HG02973 (cell line): ENCODE data around the gene FCRL4.

Experiments used
- ATAC-seq: cut with Tn5 transposase; IDR thresholded peaks from one replicate; pipeline ENCODE4 v1.9.1; 2021; ENCODE audit warnings: moderate library complexity; ENCODE audit not compliant: unreplicated experiment

The FCRL4 gene

GRCh38 chr1:157597959-157598667 is at the start of gene FCRL4:
Gene FCRL4, minus strand, starts transcription at chr1:157598085. Its CDS starts 141 bp downstream, at chr1:157597944.
- ATAC-seq: peak; percentile 53

DNA sequence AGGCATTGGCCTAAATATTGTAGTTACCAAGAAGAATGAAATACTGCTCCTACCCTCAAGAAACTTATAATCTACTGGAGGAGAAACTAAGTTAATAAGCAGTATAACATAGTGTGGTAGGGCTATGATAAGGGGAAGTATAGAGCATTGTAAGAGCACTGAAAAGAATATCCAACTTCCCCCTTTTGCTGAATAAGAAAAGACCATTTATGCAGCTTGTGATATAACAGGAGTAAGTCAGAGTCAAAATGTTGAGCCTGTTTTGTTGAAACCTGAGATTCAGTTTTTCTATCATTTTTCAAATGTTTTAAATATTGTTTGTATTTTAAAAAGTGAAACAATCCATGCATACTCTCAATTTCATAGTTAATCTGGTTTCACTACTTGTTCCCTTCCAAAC is 48.3 kb upstream of the FCRL4 start:
- no peak for ATAC-seq

GRCh38 chr1:157641177-157641576 is 43.3 kb upstream of the FCRL4 start:
- ATAC-seq: no peak

- ATAC-seq: no peak
Measured at GRCh38 chr1:157639800-157640199, 41.9 kb upstream of the FCRL4 start.

DNA sequence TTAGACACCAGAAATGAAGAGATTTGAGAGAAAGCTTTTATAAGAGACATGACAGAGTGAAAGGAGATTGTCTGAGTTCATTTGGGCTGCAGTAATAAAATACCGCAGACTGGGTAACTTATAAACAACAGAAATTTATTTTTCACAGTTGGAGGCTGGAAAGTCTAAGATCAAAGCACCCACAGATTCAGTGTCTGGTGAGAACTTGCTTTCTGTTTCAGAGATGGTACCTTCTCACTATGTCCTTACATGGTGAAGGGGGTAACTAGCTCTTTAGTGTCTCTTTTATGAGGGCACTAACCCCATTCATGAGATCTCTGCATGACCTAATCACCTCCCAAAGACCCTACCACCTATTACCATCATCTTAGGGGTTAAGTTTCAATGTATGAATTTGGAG is 30.9 kb upstream of the FCRL4 start:
- no peak for ATAC-seq

GRCh38 chr1:157626099-157626498 is 28.2 kb upstream of the FCRL4 start:
- ATAC-seq: peak; percentile 86

- no peak for ATAC-seq
Measured at GRCh38 chr1:157624471-157624870, 26.6 kb upstream of the FCRL4 start.

- no peak for ATAC-seq
Measured at GRCh38 chr1:157622471-157622870, 24.6 kb upstream of the FCRL4 start.

- no peak for ATAC-seq
Measured at GRCh38 chr1:157618190-157618589, 20.3 kb upstream of the FCRL4 start.

GRCh38 chr1:157600236-157600635 is 2.4 kb upstream of the FCRL4 start:
- ATAC-seq: no peak

GRCh38 chr1:157596384-157596783 is 1.5 kb downstream of the FCRL4 start:
- ATAC-seq: peak; percentile 45

DNA sequence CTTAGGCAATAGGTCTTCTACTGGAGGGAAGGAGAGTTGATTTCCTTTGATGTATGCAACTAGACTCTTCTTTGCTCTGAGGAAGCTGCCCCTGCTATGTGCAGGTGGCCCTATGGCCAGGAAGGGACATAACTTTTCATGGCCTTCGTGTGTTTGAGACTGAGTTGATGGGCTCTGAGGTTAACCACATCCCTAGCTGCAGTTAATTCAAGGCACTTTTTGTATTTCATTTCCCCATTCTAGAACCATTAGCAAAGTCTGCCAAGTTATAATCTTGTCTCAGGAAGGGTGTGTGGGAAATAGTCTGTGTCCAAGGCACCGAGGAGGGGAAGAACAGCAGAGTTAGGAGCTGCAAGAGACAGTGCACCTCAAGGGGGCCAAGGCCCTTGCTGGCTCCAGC is 2.5 kb downstream of the FCRL4 start:
- peak; percentile 58 for ATAC-seq

DNA sequence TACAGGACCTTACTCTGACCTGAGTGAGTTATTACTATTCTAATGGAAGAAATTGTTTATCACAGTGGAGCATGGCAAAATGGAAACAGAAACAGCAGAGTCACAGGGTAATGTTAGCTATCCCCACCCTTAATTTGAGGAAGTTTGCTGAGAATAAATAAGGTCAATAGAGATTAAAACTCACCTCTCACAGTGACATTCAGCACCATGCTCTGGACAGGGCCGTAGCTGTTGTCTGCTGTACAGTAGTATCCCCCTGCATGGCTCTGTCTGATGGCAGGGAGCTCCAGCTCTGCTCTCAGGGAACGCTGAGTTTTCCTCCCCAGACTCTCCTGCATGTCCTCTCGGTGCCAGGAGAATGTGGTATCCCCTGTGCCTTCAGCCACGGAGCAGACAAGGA is 11.9 kb downstream of the FCRL4 start:
- ATAC-seq: no peak

GRCh38 chr1:157584503-157584902 is 13.4 kb downstream of the FCRL4 start:
- ATAC-seq: no peak

DNA sequence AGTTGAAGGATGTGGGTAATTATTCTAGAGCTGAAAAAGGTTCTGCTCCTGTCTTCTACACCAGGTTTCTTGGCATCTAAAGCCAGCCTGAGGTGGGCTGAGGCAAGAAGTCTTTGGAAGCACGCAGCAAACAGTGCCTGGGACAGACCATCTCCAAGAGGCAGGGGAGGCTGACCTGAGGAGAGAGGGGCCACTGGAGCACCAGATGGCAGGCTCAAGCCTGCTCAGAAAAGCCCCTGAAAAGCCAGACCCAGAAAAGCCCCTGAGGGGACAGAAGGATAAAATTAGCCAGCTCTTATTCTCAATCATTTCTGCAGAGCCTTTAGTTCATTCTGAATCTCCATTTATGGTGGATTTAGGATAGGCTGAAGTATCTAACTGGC is 17.1 kb downstream of the FCRL4 start:
- no peak for ATAC-seq

DNA sequence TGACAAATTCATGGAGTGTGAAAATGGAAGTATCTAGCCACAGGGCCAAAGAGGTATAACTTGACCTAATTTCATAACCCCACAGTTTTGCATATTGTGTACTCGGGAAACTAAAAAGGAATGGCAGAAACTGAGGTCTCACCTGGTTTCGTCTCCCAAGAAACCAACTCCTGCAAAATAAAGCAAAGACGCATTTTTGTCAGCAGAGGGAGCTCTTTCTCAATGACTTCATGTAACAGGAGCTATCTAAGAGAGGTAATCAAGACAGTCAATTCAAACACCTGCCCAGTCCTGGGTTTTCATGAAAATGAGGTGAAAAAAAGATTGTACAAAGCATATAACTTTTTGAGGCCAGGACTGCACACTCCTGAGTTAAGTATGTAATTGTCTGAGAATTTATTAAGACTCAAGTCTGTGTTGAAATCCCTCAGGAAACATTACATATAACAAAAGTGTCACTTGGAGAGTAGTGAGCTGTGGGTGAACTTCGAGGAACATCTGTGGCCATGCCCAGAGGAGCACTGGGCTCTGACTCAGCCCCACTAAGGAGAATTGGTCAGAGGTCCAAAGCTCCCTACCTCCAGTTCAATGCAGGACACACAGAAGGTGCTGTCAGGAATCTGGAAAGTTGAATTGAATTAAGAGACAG is 17.6 kb downstream of the FCRL4 start:
- ATAC-seq: no peak

- no peak for ATAC-seq
Measured at GRCh38 chr1:157577420-157577819, 20.5 kb downstream of the FCRL4 start.

GRCh38 chr1:157575744-157576143 is 22.1 kb downstream of the FCRL4 start:
- peak; percentile 61 for ATAC-seq

- ATAC-seq: no peak
Measured at GRCh38 chr1:157574836-157575235, 23.0 kb downstream of the FCRL4 start.

DNA sequence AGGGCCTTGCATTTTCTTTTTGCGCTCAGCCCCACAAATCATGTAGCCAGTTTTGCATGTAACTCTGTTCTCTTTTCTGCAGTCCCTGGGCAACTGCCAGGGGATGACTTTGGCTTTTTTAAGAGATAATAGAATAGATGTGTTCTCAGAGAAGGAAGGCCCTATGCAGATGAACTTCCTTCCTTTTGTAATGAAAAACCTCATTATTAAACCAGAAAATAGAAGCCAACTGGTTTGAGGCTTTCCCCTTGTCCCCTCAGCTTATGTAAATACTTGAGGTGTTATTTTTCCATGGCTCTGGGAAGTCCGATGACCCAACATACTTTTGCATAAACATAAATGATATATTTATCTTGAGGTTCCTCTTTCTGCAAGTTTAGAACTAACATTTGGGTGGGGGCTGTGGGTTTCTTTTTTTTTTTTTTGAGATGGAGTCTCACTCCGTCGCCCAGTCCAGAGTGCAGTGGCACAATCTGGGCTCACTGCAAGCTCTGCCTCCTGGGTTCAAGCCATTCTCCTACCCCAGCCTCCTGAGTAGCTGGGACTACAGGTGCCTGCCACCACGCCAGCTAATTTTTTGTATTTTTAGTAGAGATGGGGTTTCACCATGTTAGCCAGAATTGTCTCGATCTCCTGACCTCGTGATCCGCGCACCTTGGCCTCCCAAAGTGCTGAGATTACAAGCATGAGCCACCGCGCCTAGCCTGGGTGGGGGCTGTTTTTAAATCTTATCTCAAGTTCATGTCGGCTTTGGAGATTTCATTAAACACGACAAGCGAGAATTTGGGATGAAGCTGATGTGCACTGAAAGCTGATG is 31.2 kb downstream of the FCRL4 start:
- ATAC-seq: peak; percentile 25

DNA sequence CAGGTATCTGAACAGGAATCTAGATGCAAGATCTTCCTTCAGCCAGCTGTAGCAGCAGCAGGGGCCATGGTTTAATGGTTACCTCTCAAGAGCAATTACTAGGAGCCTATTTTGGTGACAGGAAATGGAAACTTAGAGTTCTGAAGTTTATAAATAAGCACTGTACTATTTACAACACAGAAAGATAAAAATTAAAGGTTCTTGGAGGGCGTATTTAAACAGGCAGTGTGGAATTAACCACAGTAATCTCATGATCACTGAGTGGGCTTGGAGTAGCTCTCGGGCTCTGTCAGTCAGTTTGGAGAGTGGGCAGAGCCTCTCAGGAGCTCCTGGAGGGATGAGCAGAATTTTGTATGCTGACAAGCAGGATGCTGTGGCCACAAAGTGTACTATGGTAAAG is 35.4 kb downstream of the FCRL4 start:
- peak; percentile 58 for ATAC-seq

- ATAC-seq: no peak
Measured at GRCh38 chr1:157558119-157558518, 39.8 kb downstream of the FCRL4 start.
